A549 (cell line): Measurements from ENCODE around the gene ROBO1. TPM values are rescaled to one million over a fixed set of nuclear protein-coding genes. Genes with fewer than 3 reads are reported as not detected.

Source experiments
- ATAC-seq, 2 experiments: fragments of 200-7000 bp in 1 of 2; fragments of >200 bp in 1 of 2; cut with Nextera tagmentation in 1 of 2; cut with Tn5 transposase in 1 of 2; 3 replicates each; pipeline versions ENCODE4 v1.8.0 to v1.9.1; 2018 to 2020; ENCODE audit warnings: mild to moderate bottlenecking in 1 of 2, moderate library complexity in 1 of 2
- CTCF ChIA-PET: fragments of 300-600 bp; sonication (Branson Sonifier 250); formaldehyde crosslinking; extraction: SDS; loops from one replicate; lab custom pipeline; 2021; ENCODE audit warnings: antibody characterized with exemption, inconsistent platforms; lab: Yijun Ruan, JAX
- POLR2A ChIA-PET: fragments of 350-600 bp; formaldehyde crosslinking; extraction: SDS; loops from one replicate; lab custom pipeline; 2021; ENCODE audit warnings: antibody characterized with exemption, inconsistent platforms; lab: Yijun Ruan, JAX
- DNase-seq, 2 experiments: peaks; one replicate each; pipeline versions ENCODE4 v3.0.0 to v3.0.0-alpha.2; 2011 to 2016; ENCODE audit warnings: low read depth in 1 of 2, low spot score in 1 of 2
- FAIRE-seq: peaks from 2 replicates; lab custom pipeline; 2011; peaks lifted over from hg19 to GRCh38; lab: Jason Lieb, UNC
- H3K27ac ChIP-seq, 2 experiments: fragments of >200 bp; sonication (Bioruptor Twin); formaldehyde crosslinking; 3 replicates each; pipeline ENCODE4 v1.5.1; 2016 to 2017
- H3K4me1 ChIP-seq: fragments of >200 bp; sonication (Bioruptor Twin); formaldehyde crosslinking; 3 replicates; pipeline ENCODE4 v1.6.1; 2016
- H3K4me2 ChIP-seq: fragments of >200 bp; sonication (Bioruptor Twin); formaldehyde crosslinking; 3 replicates; pipeline ENCODE4 v1.6.1; 2016
- H3K4me3 ChIP-seq: fragments of >200 bp; sonication (Bioruptor Twin); formaldehyde crosslinking; 3 replicates; pipeline ENCODE4 v1.5.1; 2016
- H3K9me3 ChIP-seq: fragments of >200 bp; sonication (Bioruptor Twin); formaldehyde crosslinking; 3 replicates; pipeline ENCODE4 v1.6.1; 2016
- ATOH8 ChIP-seq: fragments of 250-450 bp; sonication (Bioruptor Pico); IDR thresholded peaks from 2 replicates; pipeline ENCODE4 v1.5.0; 2020; ENCODE audit warnings: low read depth, mild to moderate bottlenecking, moderate library complexity
- CEBPB ChIP-seq, 2 experiments: fragments of >200 bp in 1 of 2; sonication (Bioruptor Twin) in 1 of 2; formaldehyde crosslinking in 1 of 2; IDR thresholded peaks; 2 replicates each; pipeline ENCODE4 v1.6.1; 2012 to 2016
- CHD2 ChIP-seq: fragments of 150-350 bp; IDR thresholded peaks from 2 replicates; pipeline ENCODE4 v1.6.1; 2014; ENCODE audit warnings: low read length; ENCODE audit not compliant: partially characterized antibody
- EHF ChIP-seq: fragments of 250-450 bp; sonication (Bioruptor Pico); IDR thresholded peaks from 2 replicates; pipeline ENCODE4 v1.5.0; 2020; ENCODE audit warnings: mild to moderate bottlenecking
- EHMT2 ChIP-seq: fragments of 200-600 bp; sonication (generic); IDR thresholded peaks from 2 replicates; pipeline ENCODE4 v1.6.1; 2016; ENCODE audit warnings: antibody characterized with exemption, low read depth, mild to moderate bottlenecking, moderate library complexity
- ESRRA ChIP-seq: fragments of 150-350 bp; IDR thresholded peaks from 2 replicates; pipeline ENCODE4 v1.6.1; 2014; ENCODE audit warnings: mild to moderate bottlenecking, low read length, borderline replicate concordance
- FOSL2 ChIP-seq, 2 experiments: fragments of 450-650 bp in 1 of 2; fragments of >200 bp in 1 of 2; sonication (Bioruptor Twin) in 1 of 2; formaldehyde crosslinking; IDR thresholded peaks; 2 replicates each; pipeline versions ENCODE4 v1.5.0 to v1.6.1; 2016 to 2020; ENCODE audit warnings: mild to moderate bottlenecking in 1 of 2, moderate library complexity in 1 of 2
- FOXS1 ChIP-seq: fragments of 250-450 bp; sonication (Bioruptor Pico); IDR thresholded peaks from 2 replicates; pipeline ENCODE4 v1.5.0; 2020; ENCODE audit warnings: mild to moderate bottlenecking, moderate library complexity
- HES2 ChIP-seq: fragments of >200 bp; sonication (Bioruptor Twin); formaldehyde crosslinking; IDR thresholded peaks from 2 replicates; pipeline ENCODE4 v1.6.1; 2016
- HEYL ChIP-seq: fragments of 250-450 bp; sonication (Bioruptor Pico); IDR thresholded peaks from 2 replicates; pipeline ENCODE4 v1.8.0; 2021; ENCODE audit warnings: mild to moderate bottlenecking, moderate library complexity
- HOXA7 ChIP-seq: fragments of 250-450 bp; sonication (Bioruptor Pico); IDR thresholded peaks from 2 replicates; pipeline ENCODE4 v1.5.0; 2020; ENCODE audit warnings: mild to moderate bottlenecking, moderate library complexity
- JUN ChIP-seq, 2 experiments: fragments of >200 bp; sonication (Bioruptor Twin); formaldehyde crosslinking; IDR thresholded peaks; 2 replicates in 1 of 2; 3 replicates in 1 of 2; pipeline ENCODE4 v1.6.1; 2016 to 2017
- MAFK ChIP-seq: fragments of 450-650 bp; IDR thresholded peaks from 2 replicates; pipeline ENCODE4 v1.6.1; 2014; ENCODE audit not compliant: partially characterized antibody
- MYC ChIP-seq: IDR thresholded peaks from 2 replicates; pipeline ENCODE4 v1.6.1; 2012; ENCODE audit warnings: mild to moderate bottlenecking, inconsistent platforms, low read length, improper control_type of control experiment, borderline replicate concordance
- NPAS2 ChIP-seq: fragments of 250-450 bp; sonication (Bioruptor Pico); IDR thresholded peaks from 2 replicates; pipeline ENCODE4 v1.8.0; 2022; ENCODE audit warnings: mild to moderate bottlenecking, moderate library complexity, borderline replicate concordance
- NR3C1 ChIP-seq: fragments of >200 bp; sonication (Bioruptor Twin); formaldehyde crosslinking; IDR thresholded peaks from 3 replicates; pipeline ENCODE4 v1.6.1; 2017
- PHF8 ChIP-seq: fragments of 200-600 bp; sonication (generic); IDR thresholded peaks from 2 replicates; pipeline ENCODE4 v1.6.1; 2016; ENCODE audit warnings: low read depth, mild to moderate bottlenecking, antibody characterized with exemption, moderate library complexity, borderline replicate concordance
- POLR2A ChIP-seq: IDR thresholded peaks from 2 replicates; pipeline ENCODE4 v1.6.1; 2012; ENCODE audit warnings: mild to moderate bottlenecking, low read length
- POLR2AphosphoS2 ChIP-seq: conservative IDR thresholded peaks from 2 replicates; pipeline ENCODE4 v1.6.1; 2012; ENCODE audit warnings: low read length, improper control_type of control experiment, inconsistent platforms
- RARB ChIP-seq: fragments of 250-450 bp; sonication (Bioruptor Pico); IDR thresholded peaks from 2 replicates; pipeline ENCODE4 v1.8.0; 2021; ENCODE audit warnings: mild to moderate bottlenecking, moderate library complexity
- REST ChIP-seq: fragments of 200-600 bp; sonication (generic); IDR thresholded peaks from 2 replicates; pipeline ENCODE4 v1.6.1; 2016; ENCODE audit warnings: antibody characterized with exemption, mild to moderate bottlenecking, moderate library complexity
- SMC3 ChIP-seq: fragments of >200 bp; sonication (Bioruptor Twin); formaldehyde crosslinking; IDR thresholded peaks from 3 replicates; pipeline ENCODE4 v1.6.1; 2018; ENCODE audit warnings: inconsistent platforms
- TFCP2L1 ChIP-seq: fragments of 250-450 bp; sonication (Bioruptor Pico); IDR thresholded peaks from 2 replicates; pipeline ENCODE4 v1.5.0; 2021; ENCODE audit warnings: mild to moderate bottlenecking
- ZC3H11A ChIP-seq: fragments of 450-650 bp; IDR thresholded peaks from 2 replicates; pipeline ENCODE4 v1.6.1; 2014; ENCODE audit warnings: antibody characterized with exemption, mild to moderate bottlenecking
- WGBS: methylation state at CpG from one replicate; pipeline ENCODE4 v1.1.6; 2017; ENCODE audit errors: missing lambda C conversion rate; 5-methylcytosine and 5-hydroxymethylcytosine counted together
- polyA plus RNA-seq, 4 experiments: library from polyadenylated mRNA; depleted of rRNA in 3 of 4; stranded (reverse); fragments of >200 nt; fragmentation: RNase III in 1 of 4; extraction: RNeasy Plus Mini Kit Qiagen cat#74134 plus additional on column Dnase treatment in 1 of 4; gene quantifications; 2 replicates in 3 of 4; 3 replicates in 1 of 4; pipeline ENCODE4 v1.2.3, GENCODE V29; 2011 to 2017

Gene ROBO1
- polyA plus RNA-seq, 2 of the 4 experiments (the other 2 are of a cell fraction), result 25.3 to 35.6 TPM

GRCh38 chr3:78668302-78668701 is 1099.5 kb downstream of the ROBO1 start:
- DNase-seq (no peak), FAIRE-seq (no peak), ATAC-seq (no peak)
- H3K9me3 ChIP-seq, result no peaks in the 10 kb centered on the region
- H3K4me3 ChIP-seq, result no peak overlapping the region
- H3K4me2 ChIP-seq, result no peak overlapping the region
- H3K4me1 ChIP-seq, result peaks cover 12% of the 10 kb centered on the region; the same call in 1 of the 3 replicates
- H3K27ac ChIP-seq, result no peak overlapping the region
- 55% methylated on average over 2 of the region's 2 CpGs for WGBS
- ChIA-PET POLR2A (no interaction called here), CTCF (interaction anchor here (1.4 to 1.6 kb wide), 2 partner anchors 310 to 364 kb away, joined by 3 to 4 read pairs; no protein-coding TSS in a partner anchor)
- TF ChIP-seq HES2, result no peak
- no peak for TF ChIP-seq ATOH8
- no peak for TF ChIP-seq SMC3
- TF ChIP-seq MAFK, result no peak
- no peak for TF ChIP-seq FOSL2 (IDR thresholded peaks at IDR 0.05)
- TF ChIP-seq FOSL2 (CRISPR knock-in tag; IDR thresholded peaks at IDR 0.05), result no peak
- no peak for TF ChIP-seq CHD2
- TF ChIP-seq HOXA7, result no peak
- TF ChIP-seq MYC, result no peak
- no peak for TF ChIP-seq TFCP2L1
- TF ChIP-seq REST, result no peak
- TF ChIP-seq PHF8, result no peak
- TF ChIP-seq ESRRA, result no peak
- TF ChIP-seq POLR2A, result no peak
- no peak for TF ChIP-seq NR3C1
- no peak for TF ChIP-seq EHF
- no peak for TF ChIP-seq CEBPB (IDR thresholded peaks at IDR 0.05)
- TF ChIP-seq POLR2AphosphoS2, result no peak
- no peak for TF ChIP-seq EHMT2
- no peak for TF ChIP-seq HEYL (CRISPR knock-in tag)

- ChIA-PET POLR2A (no interaction called here), CTCF (interaction anchor here (0.8 to 2.2 kb wide), 4 partner anchors 21 to 695 kb away, joined by 3 to 8 read pairs (median 4); no protein-coding TSS in a partner anchor)
- H3K4me1 ChIP-seq, result peaks cover 12% of the 10 kb centered on the region; the same call in 1 of the 3 replicates
- WGBS, result 4% methylated on average over 1 of the region's 1 CpG
- no peak overlapping the region for H3K4me3 ChIP-seq
- FAIRE-seq, result no peak
- no peak for TF ChIP-seq JUN (IDR thresholded peaks at IDR 0.05)
- TF ChIP-seq FOXS1 (CRISPR knock-in tag), result no peak
- TF ChIP-seq NPAS2 (CRISPR knock-in tag), result no peak
- TF ChIP-seq POLR2AphosphoS2, result no peak
- TF ChIP-seq ZC3H11A, result no peak
- no peak for TF ChIP-seq RARB (CRISPR knock-in tag)
- peak overlapping the region; percentile 39 for H3K4me2 ChIP-seq
- peak; percentile 54 to 61; a peak in 3 of 6 replicates for ATAC-seq
- H3K9me3 ChIP-seq, result no peaks in the 10 kb centered on the region
- DNase-seq, result peak; percentile 4 to 33
- peak overlapping the region; percentile 40 to 73; a peak in 5 of 6 replicates for H3K27ac ChIP-seq
Observed at GRCh38 chr3:78666470-78666800, 1101.4 kb downstream of the ROBO1 start.
